Non-pigmented ciliary epithelial cell (primary cell): ENCODE measurements around the gene PRDM1.

Experiments
- DNase-seq: peaks from one replicate; pipeline ENCODE4 v3.0.0-alpha.2; 2010; ENCODE audit warnings: low read depth

Gene PRDM1

DNA sequence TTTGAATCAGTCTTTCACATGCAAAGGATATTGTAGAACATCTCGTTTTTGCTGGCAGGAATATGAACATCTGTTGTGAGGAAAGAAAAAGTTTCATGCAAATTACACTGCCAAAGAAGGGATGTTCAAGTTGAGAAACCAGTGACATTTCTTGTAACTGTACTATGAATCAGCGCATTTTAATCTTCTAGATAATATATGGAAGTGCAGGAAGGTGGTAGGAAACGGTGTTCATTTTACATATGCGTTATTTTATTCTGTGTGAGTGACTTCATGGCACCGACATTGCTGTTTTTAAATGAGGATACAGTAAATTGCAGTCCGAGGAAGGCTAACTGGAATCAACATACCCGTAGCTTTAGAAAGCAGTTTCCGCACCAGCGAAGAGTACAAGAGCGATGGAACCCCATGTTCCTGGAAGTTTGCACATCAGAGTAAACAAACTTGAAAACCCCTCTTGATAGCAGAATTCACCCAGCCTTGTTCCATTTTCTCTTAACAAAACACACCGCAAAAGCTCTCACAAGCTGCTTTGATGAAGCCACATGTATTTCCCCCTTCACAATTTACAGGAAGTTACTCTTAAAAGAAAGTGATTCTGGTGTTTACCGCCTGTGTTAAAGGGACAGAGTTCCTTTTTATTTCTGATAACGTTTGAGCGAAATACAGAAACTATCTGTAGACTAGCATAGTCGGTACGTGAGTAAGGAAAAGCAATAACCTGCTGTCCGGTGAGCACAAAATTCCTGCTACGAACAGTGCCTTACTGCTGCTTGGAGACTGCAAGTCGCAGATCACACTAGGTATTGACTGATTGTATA, 11.5 kb downstream of the PRDM1 start:
- DNase-seq = no peak

DNA sequence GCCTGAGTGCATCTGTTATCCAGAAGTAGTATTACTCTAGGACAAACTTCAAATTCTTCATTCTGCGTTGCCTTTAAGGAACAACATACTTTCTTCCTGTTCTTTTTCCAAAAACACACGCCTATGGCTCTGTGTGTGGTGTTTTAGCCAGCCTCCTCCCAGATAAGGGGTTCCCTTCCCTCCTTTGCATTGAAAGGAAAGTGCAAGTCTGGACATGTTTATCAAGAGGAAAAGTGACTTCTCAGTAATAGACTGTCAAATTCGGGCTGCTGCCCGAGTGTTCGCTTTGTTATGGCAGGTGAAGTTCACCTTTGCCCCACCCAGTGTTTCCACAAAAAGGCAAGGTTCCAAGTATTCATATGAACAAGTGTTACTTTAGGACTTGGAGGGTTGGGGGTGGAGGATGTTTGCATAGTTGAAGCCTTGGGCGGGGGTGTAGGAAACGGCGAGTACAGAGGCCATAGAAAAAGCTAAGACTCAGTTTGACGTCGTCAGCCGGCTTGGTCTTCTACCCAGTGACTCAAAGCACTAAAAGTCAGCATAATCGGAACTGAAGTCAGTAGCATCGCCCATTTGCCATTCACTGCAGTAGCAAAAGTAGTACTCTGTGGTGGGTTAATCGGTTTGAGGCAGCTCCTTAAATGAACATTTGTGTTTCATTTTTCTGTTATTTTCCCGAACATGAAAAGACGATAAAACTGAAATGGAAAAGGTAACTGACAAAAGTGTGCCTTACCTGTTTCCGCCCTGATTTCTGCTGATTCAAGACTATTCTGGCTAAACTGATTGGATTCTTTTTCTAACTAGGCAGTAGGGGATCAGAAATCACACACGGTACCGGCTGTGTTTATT, 12.5 kb downstream of the PRDM1 start:
- no peak for DNase-seq

GRCh38 chr6:106099235-106099537, 13.1 kb downstream of the PRDM1 start:
- no peak for DNase-seq

DNA sequence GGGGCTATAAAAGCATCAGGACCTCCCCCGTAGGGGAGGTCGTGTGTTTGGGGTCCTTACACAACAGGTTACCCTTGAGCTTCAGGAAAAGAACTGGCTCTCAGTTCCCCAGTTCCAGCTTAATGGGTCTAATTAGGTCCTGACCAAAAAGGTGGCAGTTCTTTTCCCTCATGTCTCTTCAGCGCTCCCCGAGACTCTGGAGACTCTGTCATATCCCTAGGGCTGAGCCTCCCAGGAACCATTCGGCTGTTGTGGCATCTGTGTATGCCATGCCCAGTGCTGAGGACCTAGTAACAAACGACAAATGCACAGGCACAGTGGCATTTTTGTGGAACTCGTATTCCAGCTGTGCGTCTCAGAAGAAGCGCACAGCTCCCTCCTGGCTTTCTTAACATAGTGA, 14.6 kb downstream of the PRDM1 start:
- DNase-seq = no peak

DNA sequence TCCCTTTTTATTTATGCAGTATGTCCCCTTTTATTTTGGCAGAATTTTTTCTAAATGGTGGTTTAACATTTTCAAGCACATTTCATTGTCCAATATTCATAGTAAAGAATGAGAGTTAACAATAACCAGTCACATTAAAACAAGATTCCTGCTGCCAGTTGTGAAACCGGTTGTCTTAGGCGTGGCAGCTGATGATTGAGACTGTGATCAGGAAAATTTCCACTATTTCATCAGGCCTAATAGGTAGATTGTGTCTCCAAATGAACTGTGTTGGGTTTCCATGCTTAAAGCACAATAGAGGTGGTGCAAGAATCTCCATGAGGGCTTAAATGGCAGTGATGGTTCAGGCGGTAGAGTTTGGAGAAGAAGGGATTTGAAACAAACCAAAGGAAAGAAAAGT, 15.3 kb downstream of the PRDM1 start:
- DNase-seq = no peak

- DNase-seq = no peak
These were observed 15.9 kb downstream of the PRDM1 start for GRCh38 chr6:106102034-106102433.

DNA sequence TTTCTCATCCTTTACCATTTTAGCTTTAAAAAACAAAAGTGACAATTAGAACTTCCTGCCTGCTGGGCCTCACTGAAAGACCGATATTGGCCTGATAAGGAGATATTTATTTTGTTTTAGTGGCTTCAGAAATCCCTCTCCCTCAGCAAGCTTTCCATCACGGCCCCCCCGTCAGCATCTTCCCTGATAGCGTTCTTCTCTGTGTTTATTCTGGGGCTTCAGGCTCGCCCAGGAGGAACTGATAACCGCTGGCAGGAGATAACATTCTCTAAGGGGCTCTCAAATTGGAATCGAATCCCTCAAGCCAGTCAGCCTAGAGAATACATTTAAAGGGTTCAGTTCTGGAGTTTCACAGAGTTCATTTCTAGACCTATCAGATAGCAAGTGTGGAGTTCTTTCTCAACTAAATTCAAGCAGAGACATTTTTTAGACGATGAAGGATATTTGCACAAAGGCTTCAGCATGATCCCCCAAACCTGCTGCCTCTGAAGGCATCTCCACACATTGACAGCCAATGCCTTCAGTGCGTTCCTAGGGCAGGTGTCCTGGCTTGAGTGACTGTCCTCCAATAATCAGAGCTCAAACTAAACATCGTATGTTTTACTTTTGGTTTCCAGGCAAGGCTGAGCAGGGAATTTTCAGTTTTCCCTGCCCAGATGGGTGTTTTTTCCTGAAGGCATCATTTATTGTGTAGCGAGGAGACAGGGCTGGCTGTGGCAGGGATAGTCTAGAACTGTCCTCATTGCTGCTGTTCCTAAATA, 17.0 kb downstream of the PRDM1 start:
- no peak for DNase-seq

- no peak for DNase-seq
These were observed 17.6 kb downstream of the PRDM1 start for GRCh38 chr6:106103728-106104109.

DNA sequence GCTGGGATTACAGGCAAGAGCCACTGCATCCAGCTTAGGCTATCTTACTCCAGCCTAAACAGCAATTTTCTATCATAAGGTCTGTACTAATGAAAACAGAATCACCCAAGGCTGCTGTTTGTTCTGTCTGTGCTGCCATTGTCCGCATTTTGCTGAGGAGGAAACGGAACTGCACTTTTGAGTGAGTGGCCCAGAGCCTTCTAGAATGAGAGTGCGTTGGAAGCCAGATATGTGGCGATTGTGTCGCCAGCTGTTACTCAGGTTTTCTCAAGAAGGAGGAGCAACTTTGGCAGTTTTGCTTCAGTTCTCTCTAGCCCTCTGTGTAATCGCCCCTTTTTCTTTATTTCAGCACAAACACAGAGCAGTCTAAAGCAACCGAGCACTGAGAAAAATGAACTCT, 18.3 kb downstream of the PRDM1 start:
- no peak for DNase-seq

GRCh38 chr6:106104941-106105340, 18.8 kb downstream of the PRDM1 start:
- no peak for DNase-seq

GRCh38 chr6:106105493-106105892, 19.4 kb downstream of the PRDM1 start:
- no peak for DNase-seq

DNA sequence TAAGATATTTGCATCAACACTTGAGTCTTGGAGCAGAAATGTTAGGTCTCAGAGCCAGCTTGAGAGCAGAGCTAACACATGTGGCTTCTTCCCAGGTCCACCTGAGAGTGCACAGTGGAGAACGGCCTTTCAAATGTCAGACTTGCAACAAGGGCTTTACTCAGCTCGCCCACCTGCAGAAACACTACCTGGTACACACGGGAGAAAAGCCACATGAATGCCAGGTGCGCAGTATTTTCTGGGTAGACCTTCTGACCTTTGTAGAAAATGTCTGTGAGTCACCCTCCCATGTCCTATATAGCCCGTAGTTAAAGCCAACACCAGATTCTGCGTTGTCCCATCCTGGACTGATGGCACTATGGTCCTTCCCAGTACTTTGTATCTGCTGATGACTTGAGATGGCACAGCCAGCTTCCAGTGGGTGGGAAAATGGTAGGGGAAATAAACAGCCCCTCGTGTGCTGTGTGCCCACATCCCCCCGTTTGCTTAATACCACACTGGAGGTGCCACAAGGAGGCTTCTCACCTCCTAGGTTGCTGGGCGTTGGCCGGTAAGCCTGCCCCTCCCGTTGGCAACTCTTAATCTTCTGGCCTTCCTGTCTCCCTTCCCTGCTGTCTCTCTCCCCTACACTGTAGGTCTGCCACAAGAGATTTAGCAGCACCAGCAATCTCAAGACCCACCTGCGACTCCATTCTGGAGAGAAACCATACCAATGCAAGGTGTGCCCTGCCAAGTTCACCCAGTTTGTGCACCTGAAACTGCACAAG, 20.3 kb downstream of the PRDM1 start:
- DNase-seq = no peak

- DNase-seq = no peak
These were observed 21.0 kb downstream of the PRDM1 start for GRCh38 chr6:106107043-106107613.

GRCh38 chr6:106108129-106108528, 22.0 kb downstream of the PRDM1 start:
- no peak for DNase-seq

DNA sequence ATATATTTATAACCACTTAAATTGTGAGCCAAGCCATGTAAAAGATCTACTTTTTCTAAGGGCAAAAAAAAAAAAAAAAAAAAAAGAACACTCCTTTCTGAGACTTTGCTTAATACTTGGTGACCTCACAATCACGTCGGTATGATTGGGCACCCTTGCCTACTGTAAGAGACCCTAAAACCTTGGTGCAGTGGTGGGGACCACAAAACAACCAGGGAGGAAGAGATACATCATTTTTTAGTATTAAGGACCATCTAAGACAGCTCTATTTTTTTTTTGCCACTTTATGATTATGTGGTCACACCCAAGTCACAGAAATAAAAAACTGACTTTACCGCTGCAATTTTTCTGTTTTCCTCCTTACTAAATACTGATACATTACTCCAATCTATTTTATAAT, 22.9 kb downstream of the PRDM1 start:
- DNase-seq = no peak

- no peak for DNase-seq
These were observed 24.2 kb downstream of the PRDM1 start for GRCh38 chr6:106110164-106110826.

DNA sequence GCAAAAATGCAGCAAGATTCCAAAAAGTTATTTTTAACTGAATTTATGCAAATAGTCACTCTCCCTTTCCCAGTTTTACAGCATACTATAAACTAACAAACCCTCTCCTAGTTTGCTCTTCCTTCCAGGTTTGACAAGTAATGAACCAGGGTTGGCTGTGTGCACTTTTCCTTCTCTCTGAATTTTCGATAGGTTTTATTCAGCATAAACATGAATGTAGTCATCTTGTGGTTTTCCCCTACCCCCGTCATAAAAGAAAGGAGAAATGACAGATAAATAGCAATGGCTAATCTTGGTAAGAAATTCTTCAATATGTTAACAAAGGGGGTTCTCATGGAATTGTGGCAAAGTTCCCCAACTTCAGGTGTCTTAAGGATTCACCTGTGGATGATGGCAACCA, 26.3 kb downstream of the PRDM1 start:
- no peak for DNase-seq

- DNase-seq = no peak
These were observed 27.3 kb downstream of the PRDM1 start for GRCh38 chr6:106113256-106113959.

DNA sequence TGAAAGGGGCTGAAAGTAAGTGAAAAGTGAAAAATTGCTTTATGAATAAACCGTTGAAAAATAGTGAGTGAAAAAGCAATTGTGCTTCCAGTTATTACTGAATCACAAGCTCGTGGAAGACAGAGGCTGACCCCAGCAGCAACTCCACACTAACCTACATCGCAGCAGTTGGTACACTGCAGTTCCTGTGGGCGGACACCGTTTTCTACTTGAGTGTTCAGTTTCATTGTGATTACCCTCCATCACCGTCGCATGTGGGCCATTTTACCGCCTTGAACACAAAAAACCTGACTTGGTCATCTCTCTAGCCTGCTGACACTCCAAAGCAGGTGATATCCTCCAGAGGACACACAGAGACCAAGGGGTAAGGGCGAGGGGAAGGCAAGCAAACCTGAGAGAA, 28.4 kb downstream of the PRDM1 start:
- no peak for DNase-seq

DNA sequence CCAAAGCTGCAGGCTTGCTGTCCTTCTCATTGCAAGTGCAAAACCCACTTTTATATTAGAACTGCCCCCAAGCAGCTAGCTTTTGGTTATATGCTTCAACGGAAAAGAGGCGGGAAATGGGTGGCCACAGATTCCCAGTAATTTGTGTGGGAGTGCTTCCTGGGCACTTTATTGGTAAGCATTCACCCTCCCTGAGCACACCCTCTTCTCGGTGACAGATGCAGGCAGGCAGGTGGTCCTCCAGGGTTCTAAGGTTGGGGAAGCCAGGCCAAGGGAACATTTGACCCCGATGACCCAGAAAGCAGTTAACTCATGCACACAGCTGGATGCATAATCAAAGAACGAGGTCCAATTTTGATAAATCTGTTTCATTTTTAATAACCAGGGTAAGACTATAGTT, 29.1 kb downstream of the PRDM1 start:
- no peak for DNase-seq
